PFSK-1 (cell line): ENCODE data around the gene GNG13.

Experiments used
- FOXP2 ChIP-seq: optimal IDR thresholded peaks from 2 replicates; pipeline ENCODE3; 2011; ENCODE audit warnings: borderline replicate concordance, control low read depth, inconsistent platforms; ENCODE audit not compliant: insufficient read depth; ENCODE audit errors: extremely low read length, extremely low read depth
- POLR2AphosphoS5 ChIP-seq: IDR thresholded peaks from 2 replicates; pipeline ENCODE4 v1.6.1; 2012; ENCODE audit warnings: low read depth, mild to moderate bottlenecking, control low read depth, low read length, moderate library complexity
- SIN3A ChIP-seq: IDR thresholded peaks from 2 replicates; pipeline ENCODE4 v1.6.1; 2012; ENCODE audit warnings: mild to moderate bottlenecking, low read length, moderate library complexity, borderline replicate concordance; ENCODE audit not compliant: insufficient read depth
- TAF1 ChIP-seq: IDR thresholded peaks from 2 replicates; pipeline ENCODE4 v1.6.1; 2012; ENCODE audit warnings: low read length, control low read depth, borderline replicate concordance; ENCODE audit not compliant: insufficient read depth
- TF ChIP-seq, protein P1 (sequence below), 2 experiments: IDR thresholded peaks; 2 replicates each; pipeline versions ENCODE4 v1.6.1 to v1.8.0; 2011 to 2012; ENCODE audit warnings: low read depth in 2 of 2, low read length in 2 of 2, control low read depth in 1 of 2, inconsistent platforms in 1 of 2, mild to moderate bottlenecking in 1 of 2, moderate library complexity in 1 of 2; ENCODE audit not compliant: insufficient read depth in 1 of 2

Gene GNG13

DNA sequence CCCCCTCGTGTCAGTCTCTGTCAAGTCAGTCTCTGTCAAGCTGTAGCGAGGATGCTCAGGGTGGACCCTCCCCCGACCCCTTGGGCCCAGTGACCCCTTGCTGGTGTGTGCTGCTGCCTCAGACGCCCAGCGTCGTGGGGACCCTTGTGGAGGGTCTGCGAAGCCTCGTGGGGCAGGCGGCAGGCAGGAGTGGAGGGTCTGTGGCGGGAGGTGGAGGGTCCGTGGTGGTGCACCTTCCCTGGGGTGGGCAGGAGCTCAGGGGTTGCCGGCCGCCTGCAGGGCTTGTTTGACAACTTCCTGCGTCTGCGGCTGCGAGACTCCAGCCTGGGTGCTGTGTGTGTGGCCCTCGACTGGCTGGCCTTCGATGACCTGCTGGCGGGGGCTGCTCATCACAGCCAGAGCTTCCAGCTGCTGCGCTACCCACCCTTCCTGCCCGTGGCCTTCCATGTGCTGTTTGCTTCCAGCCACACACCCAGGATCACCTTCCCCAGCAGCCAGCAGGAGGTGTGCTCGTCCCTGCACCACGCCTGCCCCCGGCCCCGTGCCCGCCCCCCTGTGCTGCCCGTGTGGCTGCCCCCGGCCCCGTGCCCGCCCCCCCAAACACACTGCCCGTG, 5.6 kb downstream of the GNG13 start:
- TF ChIP-seq, protein P1, sequence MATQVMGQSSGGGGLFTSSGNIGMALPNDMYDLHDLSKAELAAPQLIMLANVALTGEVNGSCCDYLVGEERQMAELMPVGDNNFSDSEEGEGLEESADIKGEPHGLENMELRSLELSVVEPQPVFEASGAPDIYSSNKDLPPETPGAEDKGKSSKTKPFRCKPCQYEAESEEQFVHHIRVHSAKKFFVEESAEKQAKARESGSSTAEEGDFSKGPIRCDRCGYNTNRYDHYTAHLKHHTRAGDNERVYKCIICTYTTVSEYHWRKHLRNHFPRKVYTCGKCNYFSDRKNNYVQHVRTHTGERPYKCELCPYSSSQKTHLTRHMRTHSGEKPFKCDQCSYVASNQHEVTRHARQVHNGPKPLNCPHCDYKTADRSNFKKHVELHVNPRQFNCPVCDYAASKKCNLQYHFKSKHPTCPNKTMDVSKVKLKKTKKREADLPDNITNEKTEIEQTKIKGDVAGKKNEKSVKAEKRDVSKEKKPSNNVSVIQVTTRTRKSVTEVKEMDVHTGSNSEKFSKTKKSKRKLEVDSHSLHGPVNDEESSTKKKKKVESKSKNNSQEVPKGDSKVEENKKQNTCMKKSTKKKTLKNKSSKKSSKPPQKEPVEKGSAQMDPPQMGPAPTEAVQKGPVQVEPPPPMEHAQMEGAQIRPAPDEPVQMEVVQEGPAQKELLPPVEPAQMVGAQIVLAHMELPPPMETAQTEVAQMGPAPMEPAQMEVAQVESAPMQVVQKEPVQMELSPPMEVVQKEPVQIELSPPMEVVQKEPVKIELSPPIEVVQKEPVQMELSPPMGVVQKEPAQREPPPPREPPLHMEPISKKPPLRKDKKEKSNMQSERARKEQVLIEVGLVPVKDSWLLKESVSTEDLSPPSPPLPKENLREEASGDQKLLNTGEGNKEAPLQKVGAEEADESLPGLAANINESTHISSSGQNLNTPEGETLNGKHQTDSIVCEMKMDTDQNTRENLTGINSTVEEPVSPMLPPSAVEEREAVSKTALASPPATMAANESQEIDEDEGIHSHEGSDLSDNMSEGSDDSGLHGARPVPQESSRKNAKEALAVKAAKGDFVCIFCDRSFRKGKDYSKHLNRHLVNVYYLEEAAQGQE (IDR thresholded peaks at IDR 0.05; ENCODE audit: insufficient read depth in 1 of 2, low read depth in 2 of 2, low read length in 2 of 2) = no peak
- TF ChIP-seq SIN3A = no peak
- no peak for TF ChIP-seq TAF1
- no peak for TF ChIP-seq POLR2AphosphoS5
- TF ChIP-seq FOXP2 = no peak

DNA sequence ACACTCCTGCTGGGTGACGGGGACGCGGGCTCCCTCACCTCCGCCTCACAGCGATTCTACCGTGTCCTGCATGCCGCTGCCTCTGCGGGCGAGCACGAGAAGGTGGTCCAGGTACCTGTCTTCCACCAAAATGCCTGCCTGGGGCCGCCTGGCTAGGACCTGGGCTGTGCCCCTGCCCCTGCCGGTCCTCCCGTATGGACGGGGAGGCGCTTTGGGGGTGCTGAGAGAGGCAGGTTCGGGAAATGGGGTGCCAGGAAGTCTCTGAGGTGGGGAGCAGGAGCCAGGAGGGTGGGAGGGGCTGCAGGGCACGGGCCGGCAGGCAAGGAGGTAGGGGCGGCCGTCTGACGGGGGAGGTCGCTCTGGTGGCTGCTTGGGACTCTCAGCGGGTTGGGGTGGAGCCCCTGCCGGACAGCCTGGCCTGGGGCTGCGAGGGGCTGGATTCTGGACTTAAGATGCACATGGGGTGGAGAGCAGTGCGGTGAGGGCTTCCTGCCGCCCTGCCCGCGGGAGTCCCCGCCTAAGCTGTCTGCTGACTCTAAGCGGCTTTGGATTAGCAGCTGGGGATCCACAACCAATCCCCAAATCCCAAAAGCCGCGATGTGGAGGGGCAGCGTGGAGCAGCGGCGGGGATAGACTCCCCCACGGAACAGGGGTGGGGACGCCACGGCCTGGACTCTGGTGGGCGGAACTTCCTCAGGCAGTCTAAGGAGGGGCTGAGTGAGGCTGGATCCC, 6.3 kb downstream of the GNG13 start:
- no peak for TF ChIP-seq SIN3A
- TF ChIP-seq TAF1 = no peak
- TF ChIP-seq, protein P1 (IDR thresholded peaks at IDR 0.05; ENCODE audit: insufficient read depth in 1 of 2, low read depth in 2 of 2, low read length in 2 of 2) = no peak
- no peak for TF ChIP-seq FOXP2
- no peak for TF ChIP-seq POLR2AphosphoS5

DNA sequence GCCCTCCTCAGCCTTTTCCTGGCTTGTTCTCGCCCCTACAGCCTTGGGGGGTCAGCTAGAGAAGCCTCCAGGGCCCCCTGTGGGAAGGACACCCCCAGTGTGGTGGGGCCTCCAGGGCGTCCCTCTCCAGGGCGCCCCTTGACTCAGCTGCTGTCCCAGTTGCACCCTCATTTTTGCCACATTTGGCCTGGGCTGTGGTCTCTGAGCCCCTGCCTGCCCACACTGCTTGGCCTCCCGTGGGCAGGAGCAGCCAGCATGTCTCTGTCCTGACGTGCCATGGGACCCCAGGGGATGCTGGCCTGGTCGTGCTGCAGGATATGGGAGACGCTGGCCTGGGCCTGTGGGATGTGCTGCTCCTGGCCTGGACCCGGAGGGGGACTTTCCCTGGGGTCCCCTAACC, 7.1 kb downstream of the GNG13 start:
- no peak for TF ChIP-seq FOXP2

DNA sequence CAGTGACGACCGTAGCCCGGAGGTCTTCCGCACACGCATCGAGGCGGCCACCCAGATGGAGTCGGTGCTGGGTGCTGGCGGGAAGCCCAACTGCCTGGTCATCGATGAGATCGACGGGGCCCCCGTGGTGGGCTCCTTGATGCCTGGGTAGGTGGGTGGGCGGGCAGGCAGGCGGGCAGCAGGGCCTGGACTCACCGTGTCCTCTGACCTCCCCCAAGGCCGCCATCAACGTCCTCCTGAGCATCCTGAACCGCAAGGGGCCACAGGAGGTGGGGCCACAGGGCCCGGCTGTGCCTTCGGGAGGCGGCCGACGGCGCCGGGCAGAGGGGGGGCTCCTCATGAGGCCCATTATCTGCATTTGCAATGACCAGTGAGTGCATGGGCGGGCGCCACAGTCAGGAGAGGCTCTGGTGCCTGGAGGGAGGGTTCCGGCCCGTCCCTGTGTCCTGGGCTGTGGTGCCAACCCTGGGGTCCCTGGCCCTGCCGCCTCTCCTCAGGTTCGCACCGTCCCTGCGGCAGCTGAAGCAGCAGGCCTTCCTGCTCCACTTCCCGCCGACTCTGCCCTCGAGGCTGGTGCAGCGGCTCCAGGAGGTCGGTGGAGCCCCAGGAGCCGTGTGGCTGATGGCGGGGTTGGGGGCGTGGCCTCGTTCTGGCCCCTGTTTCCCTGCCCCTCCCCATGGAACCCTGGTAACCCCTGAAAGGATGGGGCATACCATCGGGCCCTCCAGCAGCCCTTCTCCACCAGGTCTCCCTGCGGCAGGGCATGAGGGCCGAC, 8.1 kb downstream of the GNG13 start:
- TF ChIP-seq POLR2AphosphoS5 (no peak), SIN3A (no peak), TAF1 (no peak), FOXP2 (no peak)
- TF ChIP-seq, protein P1 (IDR thresholded peaks at IDR 0.05; ENCODE audit: insufficient read depth in 1 of 2, low read depth in 2 of 2, low read length in 2 of 2) = no peak

DNA sequence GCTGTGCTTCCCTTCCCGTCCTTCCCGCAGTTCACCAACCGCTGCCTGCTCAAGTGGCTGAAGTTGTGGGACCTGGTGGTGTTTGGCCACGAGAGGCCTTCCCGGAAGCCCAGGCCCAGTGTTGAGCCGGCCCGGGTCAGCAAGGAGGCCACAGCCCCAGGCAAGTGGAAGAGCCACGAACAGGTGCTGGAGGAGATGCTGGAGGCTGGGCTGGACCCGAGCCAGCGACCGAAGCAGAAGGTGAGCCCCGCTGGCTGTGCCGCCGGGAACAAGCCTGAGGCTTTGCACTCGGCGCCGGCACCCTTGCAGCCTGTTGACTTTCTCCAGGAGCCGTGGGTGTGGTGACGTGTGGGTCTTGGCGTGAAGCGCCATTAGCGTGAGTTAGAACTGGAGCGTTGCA, 9.4 kb downstream of the GNG13 start:
- no peak for TF ChIP-seq FOXP2
- TF ChIP-seq, protein P1 (IDR thresholded peaks at IDR 0.05; ENCODE audit: insufficient read depth in 1 of 2, low read depth in 2 of 2, low read length in 2 of 2) = no peak
- TF ChIP-seq SIN3A = no peak
- TF ChIP-seq POLR2AphosphoS5 = no peak
- no peak for TF ChIP-seq TAF1
